ENCODE results near the gene RFX2.

DNA sequence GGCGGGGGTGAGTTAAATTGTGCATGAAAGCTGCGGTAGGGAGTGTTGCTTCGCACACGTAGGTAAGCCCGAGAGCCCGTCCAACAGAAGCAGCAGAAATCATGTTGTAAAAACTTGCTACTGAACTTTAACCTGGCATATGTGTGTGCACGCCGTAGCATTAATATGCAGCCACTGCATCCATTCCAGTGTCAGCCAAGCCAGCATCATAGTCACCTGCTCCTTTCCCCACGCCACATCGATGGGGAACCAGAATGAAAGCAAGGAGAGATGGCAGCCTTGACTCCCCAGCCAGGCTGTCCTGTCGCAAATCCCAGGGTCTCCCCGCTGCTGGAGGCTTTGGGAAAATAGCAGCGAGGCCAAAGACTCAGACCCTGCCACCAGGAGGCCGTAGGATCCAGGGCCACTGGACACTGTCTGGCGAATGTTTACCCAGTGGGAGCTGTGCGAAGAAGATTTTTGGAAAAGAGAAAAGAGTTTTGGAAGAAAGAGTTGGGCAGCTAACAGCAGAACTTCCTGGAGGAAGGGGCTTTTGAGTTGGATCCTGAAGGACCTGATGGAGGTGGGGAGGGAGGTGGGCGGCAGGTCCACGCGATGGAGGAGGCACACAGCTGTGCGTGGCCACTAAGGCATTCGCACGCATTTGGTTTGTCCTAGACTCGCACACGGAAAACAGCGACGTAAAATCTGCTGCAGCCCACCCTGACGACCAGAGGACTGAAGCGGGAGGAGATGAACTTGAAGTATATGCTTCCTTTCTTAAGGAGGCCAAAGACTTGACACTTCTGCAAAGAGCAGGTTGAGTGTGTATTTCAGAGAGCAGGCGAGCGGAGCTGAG is 83.7 kb downstream of the RFX2 start:
- no peak for TF ChIP-seq LEF1 (IDR thresholded peaks at IDR 0.05; ENCODE audit: borderline replicate concordance)
- TF ChIP-seq FOXK2 (IDR thresholded peaks at IDR 0.05): no peak
- TF ChIP-seq CTBP1 (IDR thresholded peaks at IDR 0.05; ENCODE audit: borderline replicate concordance): no peak
- TF ChIP-seq FOXA1 (IDR thresholded peaks at IDR 0.05): no peak
- no peak for TF ChIP-seq PKNOX1 (IDR thresholded peaks at IDR 0.05)
- no peak for TF ChIP-seq BHLHE40 (IDR thresholded peaks at IDR 0.05; ENCODE audit: borderline replicate concordance)
- no peak for TF ChIP-seq FOXM1 (IDR thresholded peaks at IDR 0.05; ENCODE audit: borderline replicate concordance)
- no peak for TF ChIP-seq HDGF (IDR thresholded peaks at IDR 0.05; ENCODE audit: borderline replicate concordance)
- TF ChIP-seq TARDBP (IDR thresholded peaks at IDR 0.05): no peak
- no peak for TF ChIP-seq SUZ12 (IDR thresholded peaks at IDR 0.05)
- TF ChIP-seq ZNF384 (IDR thresholded peaks at IDR 0.05): no peak
